Common myeloid progenitor, CD34-positive (primary cell): ENCODE measurements around the gene AARS1.
"Not testable (repeated sequence)": the region's sequence is repeated elsewhere in the genome, so short reads cannot be mapped to it uniquely, and the experiment has no call there.

Source experiments
- CTCF ChIA-PET: fragments of 350-600 bp; sonication (Branson Sonifier 250); formaldehyde crosslinking; loops from one replicate; lab custom pipeline; 2021; ENCODE audit warnings: antibody characterized with exemption; lab: Charles Lee
- POLR2A ChIA-PET: fragments of 350-600 bp; sonication (Branson Sonifier 250); formaldehyde crosslinking; loops from one replicate; lab custom pipeline; 2021; ENCODE audit warnings: antibody characterized with exemption; lab: Charles Lee
- DNase-seq, 3 donors: peaks; one replicate each; pipeline versions ENCODE4 v3.0.0 to v3.0.0-alpha.2; 2013
- H3K27ac ChIP-seq, 2 experiments: 1 replicate in 1 of 2; 2 replicates in 1 of 2; pipeline ENCODE4 v1.7.0; 2013; ENCODE audit warnings: inconsistent platforms in 2 of 2, low read length in 2 of 2, mild to moderate bottlenecking in 2 of 2, low read depth in 1 of 2, moderate library complexity in 1 of 2; ENCODE audit not compliant: severe bottlenecking in 2 of 2, insufficient read depth in 1 of 2, poor library complexity in 1 of 2
- H3K27me3 ChIP-seq, 5 experiments: replicated peaks in 2 of 5; 1 replicate in 3 of 5; 2 replicates in 2 of 5; pipeline versions ENCODE4 v1.6.1 to v1.7.0; 2013; ENCODE audit warnings: low read length in 4 of 5, mild to moderate bottlenecking in 2 of 5, moderate library complexity in 2 of 5, inconsistent platforms in 1 of 5; ENCODE audit not compliant: insufficient read depth in 5 of 5, control insufficient read depth in 4 of 5
- H3K36me3 ChIP-seq, 4 experiments: 1 replicate in 2 of 4; 2 replicates in 2 of 4; pipeline versions ENCODE4 v1.6.1 to v1.7.0; 2013; ENCODE audit warnings: low read length in 3 of 4, control low read depth in 1 of 4, mild to moderate bottlenecking in 1 of 4; ENCODE audit not compliant: control insufficient read depth in 4 of 4, insufficient read depth in 4 of 4
- H3K4me1 ChIP-seq, 4 experiments: 1 replicate in 3 of 4; 2 replicates in 1 of 4; pipeline versions ENCODE4 v1.6.1 to v1.7.1; 2013; ENCODE audit warnings: low read length in 3 of 4, mild to moderate bottlenecking in 3 of 4, control low read depth in 1 of 4, inconsistent platforms in 1 of 4, moderate library complexity in 1 of 4; ENCODE audit not compliant: control insufficient read depth in 4 of 4, insufficient read depth in 4 of 4; ENCODE audit errors: control extremely low read depth in 1 of 4
- H3K4me3 ChIP-seq, 7 experiments: 1 replicate in 4 of 7; 2 replicates in 3 of 7; pipeline versions ENCODE4 v1.5.1 to v1.7.0; 2013; ENCODE audit warnings: mild to moderate bottlenecking in 7 of 7, low read length in 6 of 7, moderate library complexity in 6 of 7, inconsistent platforms in 2 of 7, low read depth in 2 of 7, control low read depth in 1 of 7; ENCODE audit not compliant: insufficient read depth in 4 of 7, control insufficient read depth in 1 of 7; ENCODE audit errors: extremely low read depth in 1 of 7
- H3K9me3 ChIP-seq, 5 experiments: 1 replicate in 4 of 5; 2 replicates in 1 of 5; pipeline versions ENCODE4 v1.6.1 to v1.7.1; 2013; ENCODE audit warnings: low read length in 4 of 5, mild to moderate bottlenecking in 2 of 5, inconsistent platforms in 1 of 5, low read depth in 1 of 5, moderate library complexity in 1 of 5; ENCODE audit not compliant: control insufficient read depth in 4 of 5, insufficient read depth in 2 of 5; ENCODE audit errors: control extremely low read depth in 1 of 5
- WGBS: methylation state at CpG from one replicate; pipeline ENCODE4 v1.1.5; 2013; ENCODE audit not compliant: insufficient coverage; 5-methylcytosine and 5-hydroxymethylcytosine counted together

The AARS1 gene

DNA sequence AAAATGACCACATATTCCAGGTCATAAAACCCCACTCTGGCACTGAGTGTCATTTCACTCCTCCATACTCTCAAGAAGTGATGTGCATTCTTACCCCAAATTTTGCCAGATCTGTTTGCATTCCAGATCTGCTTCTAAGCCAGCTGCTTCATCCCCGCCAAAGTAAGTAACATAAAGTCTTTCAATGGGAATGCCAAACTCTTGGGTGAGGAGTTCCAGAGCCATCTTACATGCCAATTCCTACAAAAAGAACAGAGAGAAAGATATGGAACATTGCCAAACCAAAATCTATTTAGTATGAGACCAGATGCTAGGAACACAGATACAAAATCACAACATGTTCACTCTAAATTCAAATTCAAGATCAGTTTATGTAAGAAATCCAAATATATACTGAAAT is 12.9 kb downstream of the AARS1 start:
- no peak overlapping the region for H3K4me3 ChIP-seq
- peaks cover 10 to 63% (median 45%) of the 10 kb centered on the region in 4 experiments for H3K36me3 ChIP-seq
- no peak for DNase-seq
- ChIA-PET CTCF (no interaction called here), POLR2A (no interaction called here)
- H3K27ac ChIP-seq, result no peak overlapping the region
- no peaks in the 10 kb centered on the region for H3K4me1 ChIP-seq
- no peaks in the 10 kb centered on the region for H3K27me3 ChIP-seq
- H3K9me3 ChIP-seq, result no peaks in the 10 kb centered on the region
- no CpG with 5 or more reads among the region's 1 CpG for WGBS

DNA sequence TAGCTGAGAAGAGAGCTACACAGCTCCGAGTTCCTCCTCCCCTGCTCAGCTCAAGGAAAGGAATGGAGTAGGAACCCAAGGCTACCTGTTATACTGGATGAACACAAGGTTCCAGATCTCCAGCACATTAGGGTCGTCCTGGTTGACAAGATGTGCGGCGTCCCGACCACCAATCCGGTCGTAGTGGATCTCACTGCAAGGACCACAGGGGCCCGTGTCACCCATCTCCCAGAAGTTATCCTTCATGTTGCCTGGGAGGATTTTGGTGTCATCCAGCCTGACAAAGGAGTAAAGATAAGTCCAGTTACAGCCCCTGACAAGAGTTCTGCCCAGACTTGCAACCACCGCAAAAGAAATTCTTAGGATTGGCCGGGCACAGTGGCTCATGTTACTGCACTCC is 17.6 kb downstream of the AARS1 start:
- H3K36me3 ChIP-seq, result peaks cover 5 to 63% (median 45%) of the 10 kb centered on the region in 4 experiments
- H3K4me3 ChIP-seq, result no peak overlapping the region
- POLR2A ChIA-PET, result no interaction called here
- DNase-seq, result no peak
- CTCF ChIA-PET, result interaction anchor here (0.6 to 1.3 kb wide), 3 partner anchors 13 to 20 kb away, joined by 3 to 4 read pairs (median 3); partner anchors contain the start of gene EXOSC6
- H3K9me3 ChIP-seq, result no peaks in the 10 kb centered on the region
- no peak overlapping the region for H3K27ac ChIP-seq
- no peaks in the 10 kb centered on the region for H3K4me1 ChIP-seq
- 97% methylated on average over 10 of the region's 10 CpGs for WGBS
- H3K27me3 ChIP-seq, result no peaks in the 10 kb centered on the region

DNA sequence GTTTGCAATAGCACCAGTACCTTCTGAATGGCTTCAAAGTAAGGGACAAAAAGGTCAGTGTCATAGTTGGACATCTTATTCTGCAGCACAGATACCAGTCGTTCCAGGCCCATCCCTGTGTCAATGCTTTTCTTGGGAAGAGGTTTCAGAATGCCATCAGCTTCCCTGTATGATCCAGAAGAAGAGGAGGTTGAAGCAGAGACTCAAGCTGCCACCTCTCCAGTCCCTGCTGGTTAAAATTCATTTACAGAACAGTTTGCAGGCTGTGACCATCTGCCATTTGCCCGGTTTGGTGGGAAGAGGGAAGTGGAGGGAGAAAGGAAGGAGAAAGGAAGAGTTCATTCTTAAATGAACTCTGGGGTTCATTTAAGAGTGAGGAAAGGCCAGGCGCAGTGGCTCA is 19.1 kb downstream of the AARS1 start:
- ChIA-PET POLR2A (no interaction called here), CTCF (interaction anchor here (1.1 kb wide), 2 partner anchors 10 to 15 kb away, joined by 3 read pairs; no protein-coding TSS in a partner anchor)
- H3K4me3 ChIP-seq, result no peak overlapping the region
- H3K9me3 ChIP-seq, result no peaks in the 10 kb centered on the region
- WGBS, result 97% methylated on average over 3 of the region's 3 CpGs
- H3K36me3 ChIP-seq, result peaks cover 9 to 62% (median 46%) of the 10 kb centered on the region in 4 experiments
- DNase-seq, result no peak
- H3K4me1 ChIP-seq, result no peaks in the 10 kb centered on the region
- H3K27ac ChIP-seq, result no peak overlapping the region
- H3K27me3 ChIP-seq, result no peaks in the 10 kb centered on the region

DNA sequence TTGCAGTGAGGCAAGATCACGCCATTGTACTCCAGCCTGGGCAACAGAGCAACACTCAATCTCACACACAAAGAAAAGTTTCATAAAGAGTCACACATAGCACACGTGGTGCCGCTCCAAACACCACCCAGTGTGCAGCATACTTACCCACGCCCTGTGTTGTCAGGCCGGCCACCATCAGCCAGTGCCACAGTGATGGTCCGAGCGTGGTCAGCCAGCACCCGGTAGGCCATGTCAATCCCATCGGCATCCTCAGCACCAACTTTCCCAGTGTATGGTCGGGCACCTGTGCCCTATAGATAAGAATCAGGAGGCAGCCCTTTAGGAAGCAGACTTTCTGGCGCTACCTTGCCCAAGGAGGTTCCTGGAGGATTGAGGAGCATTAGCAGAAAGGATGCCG is 19.8 kb downstream of the AARS1 start:
- Histone ChIP-seq H3K4me1 (no peaks in the 10 kb centered on the region), H3K36me3 (peaks cover 11 to 66% (median 49%) of the 10 kb centered on the region in 4 experiments), H3K27ac (no peak overlapping the region), H3K27me3 (no peaks in the 10 kb centered on the region), H3K9me3 (no peaks in the 10 kb centered on the region), H3K4me3 (no peak overlapping the region)
- CTCF ChIA-PET, result interaction anchor here (1.8 to 3.4 kb wide), 2 partner anchors 12 to 15 kb away, joined by 4 to 18 read pairs; no protein-coding TSS in a partner anchor
- 92% methylated on average over 12 of the region's 12 CpGs for WGBS
- no peak for DNase-seq
- POLR2A ChIA-PET, result no interaction called here

DNA sequence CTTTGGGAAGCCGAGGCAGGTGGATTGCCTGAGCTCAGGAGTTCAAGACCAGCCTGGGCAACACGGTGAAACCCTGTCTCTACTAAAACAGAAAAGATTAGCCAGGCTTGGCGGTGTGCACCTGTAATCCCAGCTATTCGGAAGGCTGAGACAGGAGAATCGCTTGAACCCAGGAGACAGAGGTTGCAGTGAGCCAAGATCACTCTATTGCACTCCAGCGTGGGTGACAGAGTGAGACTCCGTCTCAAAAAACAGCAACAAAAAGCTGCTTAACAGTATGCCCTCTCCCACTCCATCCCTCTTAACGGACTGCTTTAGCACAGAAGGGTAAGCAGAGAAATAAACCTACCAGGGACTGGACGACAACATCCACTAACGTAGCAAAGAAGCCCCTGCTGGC is 21.4 kb downstream of the AARS1 start:
- WGBS, result 95% methylated on average over 10 of the region's 10 CpGs
- POLR2A ChIA-PET, result interaction anchor here (1.0 kb wide), 1 partner anchor 10 kb away, joined by 4 read pairs; no protein-coding TSS in a partner anchor
- H3K36me3 ChIP-seq, result peaks cover 11 to 75% (median 56%) of the 10 kb centered on the region in 4 experiments
- H3K4me3 ChIP-seq, H3K9me3 ChIP-seq, H3K27ac ChIP-seq, H3K4me1 ChIP-seq, DNase-seq, H3K27me3 ChIP-seq: not testable (repeated sequence)
- CTCF ChIA-PET, result interaction anchor here (0.7 to 3.4 kb wide), 12 partner anchors 9 to 128 kb away, joined by 3 to 19 read pairs (median 6); partner anchors contain the start of gene EXOSC6

DNA sequence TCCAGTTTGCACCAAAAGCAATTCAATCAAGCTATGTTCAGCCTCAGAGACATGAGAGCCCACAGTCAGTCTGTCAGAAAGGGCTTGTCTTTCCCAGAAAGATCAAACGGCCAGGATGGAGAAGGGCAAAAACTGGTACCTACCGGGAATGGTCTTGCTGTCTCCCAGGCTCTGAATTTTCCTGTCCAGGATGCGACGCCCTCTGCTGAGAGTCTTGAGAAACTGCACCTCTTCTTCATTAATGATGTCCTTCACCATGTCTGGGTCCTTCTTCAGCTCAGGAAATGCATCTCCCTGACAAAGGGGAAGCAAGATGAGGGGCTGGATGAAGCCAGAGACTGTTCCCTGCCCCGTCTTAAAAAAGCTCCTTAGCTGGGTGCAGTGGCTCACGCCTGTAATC is 21.8 kb downstream of the AARS1 start:
- Histone ChIP-seq H3K36me3 (peaks cover 11 to 75% (median 55%) of the 10 kb centered on the region in 4 experiments), H3K27ac (no peak overlapping the region), H3K27me3 (no peaks in the 10 kb centered on the region), H3K9me3 (no peaks in the 10 kb centered on the region), H3K4me1 (no peaks in the 10 kb centered on the region), H3K4me3 (no peak overlapping the region)
- POLR2A ChIA-PET, result interaction anchor here (1.0 kb wide), 1 partner anchor 10 kb away, joined by 4 read pairs; no protein-coding TSS in a partner anchor
- DNase-seq, result peak; percentile 57 to 68 (median 58)
- WGBS, result 64% methylated on average over 6 of the region's 6 CpGs
- CTCF ChIA-PET, result interaction anchor here (0.7 to 3.4 kb wide), 15 partner anchors 10 to 127 kb away, joined by 3 to 19 read pairs (median 4); partner anchors contain the start of gene EXOSC6

DNA sequence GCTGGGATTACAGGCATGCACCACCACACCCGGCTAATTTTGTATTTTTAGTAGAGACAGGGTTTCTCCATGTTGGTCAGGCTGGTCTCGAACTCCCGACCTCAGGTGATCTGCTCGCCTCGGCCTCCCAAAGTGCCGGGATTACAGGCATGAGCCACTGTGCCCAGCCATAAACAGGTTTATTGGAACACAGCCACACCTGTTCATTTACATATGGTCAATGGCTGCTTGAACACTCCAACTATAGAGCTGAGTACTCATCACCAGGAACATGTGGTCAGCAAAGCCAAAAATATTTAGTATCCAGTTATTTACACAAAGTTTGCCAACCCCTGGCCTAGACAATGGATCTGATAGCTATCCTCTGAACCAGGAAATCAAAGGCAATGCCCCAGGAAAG is 29.4 kb downstream of the AARS1 start:
- H3K27ac ChIP-seq, H3K4me1 ChIP-seq, H3K9me3 ChIP-seq, H3K4me3 ChIP-seq, DNase-seq, H3K27me3 ChIP-seq, POLR2A ChIA-PET: not testable (repeated sequence)
- peaks cover 12 to 83% (median 62%) of the 10 kb centered on the region in 4 experiments for H3K36me3 ChIP-seq
- 100% methylated on average over 1 of the region's 6 CpGs for whole genome bisulfite sequencing
- CTCF ChIA-PET, result interaction anchor here (0.9 kb wide), 1 partner anchor 11 kb away, joined by 3 read pairs; no protein-coding TSS in a partner anchor
